GM19395 (cell line): ENCODE measurements around the gene DHCR24.

ENCODE experiments used
- ATAC-seq: cut with Tn5 transposase; IDR thresholded peaks from one replicate; pipeline ENCODE4 v1.9.1; 2021; ENCODE audit warnings: mild to moderate bottlenecking, moderate library complexity; ENCODE audit not compliant: unreplicated experiment

Gene DHCR24

GRCh38 chr1:54804471-54805132 is 82.4 kb downstream of the DHCR24 start:
- no peak for ATAC-seq

- no peak for ATAC-seq
Measured at GRCh38 chr1:54803761-54804470, 83.1 kb downstream of the DHCR24 start.

DNA sequence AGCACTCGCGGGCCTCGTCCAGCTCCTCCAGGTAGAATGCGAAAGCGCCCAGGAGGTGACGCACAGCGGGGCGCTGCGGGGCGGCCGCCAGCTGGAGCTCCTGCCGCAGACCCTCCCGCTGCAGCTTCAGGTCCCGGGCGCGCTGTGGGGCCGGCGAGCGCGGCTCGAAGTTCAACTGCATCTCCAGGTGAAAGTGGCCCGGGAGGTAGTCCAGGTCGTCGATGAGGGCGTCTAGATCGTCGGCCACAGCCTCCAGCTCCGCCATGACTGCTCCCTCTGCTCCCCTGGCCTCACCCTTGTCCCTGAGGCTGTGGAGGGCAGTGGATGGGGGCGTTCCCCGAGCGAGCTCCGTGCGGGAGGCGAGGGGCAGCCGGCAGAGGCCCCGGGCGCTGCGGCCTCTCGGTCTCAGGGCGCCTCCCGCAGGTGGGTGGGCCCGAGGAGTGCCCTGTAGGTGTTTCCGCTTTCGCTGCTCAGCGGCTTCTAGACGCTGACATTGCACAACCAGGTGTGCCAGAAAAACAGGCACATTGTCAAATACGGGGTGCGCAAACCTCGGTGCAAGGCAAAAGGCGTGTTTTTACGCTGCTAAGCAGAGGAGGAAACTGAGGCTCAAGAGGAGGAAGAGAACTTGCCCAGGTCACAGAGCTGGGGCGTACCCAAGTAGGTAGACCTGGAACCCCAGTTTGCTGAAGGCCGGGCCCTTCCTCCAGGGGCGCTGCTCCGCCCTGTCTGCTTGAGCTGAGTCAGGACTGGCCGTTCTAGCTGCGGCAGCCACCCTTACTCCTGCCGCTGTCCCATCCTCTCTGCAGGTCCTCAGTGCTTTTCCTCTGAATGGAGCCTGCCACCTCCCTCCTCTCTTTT is 85.9 kb downstream of the DHCR24 start, which contains the start of gene TTC22:
TSS of gene TTC22 (minus strand) at position 425 of the 861 bp plus-strand sequence. CDS start at position 265, 160 bp downstream.
- ATAC-seq = peak; percentile 81

DNA sequence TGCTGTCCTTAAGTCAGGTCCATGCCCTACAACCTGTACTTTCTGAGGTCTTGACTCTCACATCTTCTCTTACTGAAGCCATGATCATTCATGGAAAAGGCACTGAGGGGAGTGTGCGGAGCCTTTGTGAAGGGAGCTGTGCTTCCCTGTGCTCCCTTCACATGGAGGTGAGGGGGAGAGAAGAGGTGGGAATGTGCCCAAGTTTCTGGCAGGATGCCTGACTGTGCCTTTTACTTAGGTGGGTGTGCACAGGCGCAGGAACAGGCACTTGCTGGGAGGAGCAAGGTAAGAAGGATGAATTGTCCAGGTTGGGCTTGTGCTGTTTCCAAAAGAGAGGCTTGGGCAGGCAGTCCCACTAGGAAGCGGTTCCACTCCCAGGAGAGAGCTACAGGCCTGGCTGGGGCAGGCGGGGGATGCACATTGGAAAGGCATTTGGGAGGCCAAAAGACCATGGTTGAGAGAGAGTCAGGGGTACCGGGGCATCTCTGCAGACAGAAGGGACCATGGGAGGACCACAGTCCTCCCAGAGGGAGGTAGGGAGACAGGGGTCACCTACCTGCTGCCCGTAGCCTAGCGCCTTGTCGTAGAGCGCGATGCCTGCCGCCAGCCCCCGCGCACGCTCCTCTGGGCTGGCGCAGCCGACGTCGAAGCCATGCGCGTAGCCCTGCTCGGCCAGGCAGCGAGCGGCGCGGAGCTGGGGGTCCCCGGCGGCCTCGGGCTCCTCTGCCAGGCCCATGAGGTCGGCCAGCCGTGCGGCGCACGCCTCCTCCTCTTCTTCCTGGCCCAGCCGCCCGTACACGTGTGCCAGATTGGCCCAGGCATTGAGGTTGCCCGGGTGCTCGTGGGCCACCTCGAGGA is 86.7 kb downstream of the DHCR24 start:
- no peak for ATAC-seq
